Stomach smooth muscle (tissue), 2 donors: ENCODE results near the gene POLR2J.

Experiments used
- H3K27ac ChIP-seq: one replicate; pipeline ENCODE4 v1.7.0; 2013; ENCODE audit warnings: mild to moderate bottlenecking, low read length, inconsistent platforms
- H3K27me3 ChIP-seq, 2 donors: one replicate each; pipeline ENCODE4 v1.7.0; 2013; ENCODE audit warnings: low read length in 2 of 2; ENCODE audit not compliant: insufficient read depth in 2 of 2, control insufficient read depth in 1 of 2
- H3K36me3 ChIP-seq, 2 donors: one replicate each; pipeline ENCODE4 v1.7.0; 2013; ENCODE audit warnings: low read length in 2 of 2; ENCODE audit not compliant: control insufficient read depth in 2 of 2, insufficient read depth in 2 of 2
- H3K4me1 ChIP-seq: one replicate; pipeline ENCODE4 v1.7.0; 2013; ENCODE audit warnings: low read length; ENCODE audit not compliant: control insufficient read depth, insufficient read depth
- H3K4me3 ChIP-seq, 2 donors: one replicate each; pipeline ENCODE4 v1.7.0; 2013; ENCODE audit warnings: low read length in 2 of 2
- H3K9ac ChIP-seq, 2 donors: one replicate each; pipeline ENCODE4 v1.7.0; 2013; ENCODE audit warnings: low read length in 2 of 2, mild to moderate bottlenecking in 1 of 2
- H3K9me3 ChIP-seq, 2 donors: one replicate each; pipeline ENCODE4 v1.7.0; 2013; ENCODE audit warnings: low read length in 2 of 2; ENCODE audit not compliant: control insufficient read depth in 2 of 2
- donor health status: healthy.
- donor health status: Pancreatic carcinoma.

POLR2J gene

GRCh38 chr7:102431617-102432298, 47.0 kb downstream of the POLR2J start:
- H3K4me1 ChIP-seq, result peaks cover 12% of the 10 kb centered on the region
- no peaks in the 10 kb centered on the region for H3K9me3 ChIP-seq
- H3K9ac ChIP-seq, result no peak overlapping the region
- no peaks in the 10 kb centered on the region for H3K27me3 ChIP-seq
- no peak overlapping the region for H3K27ac ChIP-seq
- peaks cover 0 to 1% of the 10 kb centered on the region in 2 donors for H3K36me3 ChIP-seq
- no peak overlapping the region for H3K4me3 ChIP-seq

- H3K9ac ChIP-seq, result no peak overlapping the region
- peaks cover 5 to 13% of the 10 kb centered on the region in 2 donors for H3K36me3 ChIP-seq
- H3K4me3 ChIP-seq, result no peak overlapping the region
- H3K9me3 ChIP-seq, result no peaks in the 10 kb centered on the region
- no peaks in the 10 kb centered on the region for H3K27me3 ChIP-seq
- no peak overlapping the region for H3K27ac ChIP-seq
- H3K4me1 ChIP-seq, result peaks cover 10% of the 10 kb centered on the region
These were observed 49.4 kb downstream of the POLR2J start for GRCh38 chr7:102429141-102429899.

- no peaks in the 10 kb centered on the region for H3K9me3 ChIP-seq
- no peaks in the 10 kb centered on the region for H3K27me3 ChIP-seq
- peaks cover 5 to 13% of the 10 kb centered on the region in 2 donors for H3K36me3 ChIP-seq
- no peaks in the 10 kb centered on the region for H3K4me1 ChIP-seq
- no peak overlapping the region for H3K9ac ChIP-seq
- H3K27ac ChIP-seq, result peak overlapping the region; percentile 18
- no peak overlapping the region for H3K4me3 ChIP-seq
These were observed 51.7 kb downstream of the POLR2J start for GRCh38 chr7:102427019-102427405.

GRCh38 chr7:102426268-102427018, 52.3 kb downstream of the POLR2J start:
- H3K4me3 ChIP-seq, result no peak overlapping the region
- H3K4me1 ChIP-seq, result no peaks in the 10 kb centered on the region
- H3K9me3 ChIP-seq, result no peaks in the 10 kb centered on the region
- peaks cover 5 to 13% of the 10 kb centered on the region in 2 donors for H3K36me3 ChIP-seq
- H3K27me3 ChIP-seq, result no peaks in the 10 kb centered on the region
- no peak overlapping the region for H3K9ac ChIP-seq
- H3K27ac ChIP-seq, result peak overlapping the region; percentile 18

GRCh38 chr7:102425639-102426267, 53.0 kb downstream of the POLR2J start:
- H3K36me3 ChIP-seq, result peaks cover 7 to 15% of the 10 kb centered on the region in 2 donors
- no peak overlapping the region for H3K4me3 ChIP-seq
- H3K27ac ChIP-seq, result peak overlapping the region; percentile 18
- H3K9me3 ChIP-seq, result no peaks in the 10 kb centered on the region
- H3K27me3 ChIP-seq, result no peaks in the 10 kb centered on the region
- no peaks in the 10 kb centered on the region for H3K4me1 ChIP-seq
- H3K9ac ChIP-seq, result no peak overlapping the region

- Histone ChIP-seq H3K4me1 (no peaks in the 10 kb centered on the region), H3K9ac (no peak overlapping the region), H3K27me3 (no peaks in the 10 kb centered on the region), H3K4me3 (no peak overlapping the region), H3K36me3 (peaks cover 10 to 18% of the 10 kb centered on the region in 2 donors), H3K27ac (no peak overlapping the region), H3K9me3 (no peaks in the 10 kb centered on the region)
These were observed 53.9 kb downstream of the POLR2J start for GRCh38 chr7:102424787-102425218.

- Histone ChIP-seq H3K9ac (no peak overlapping the region), H3K9me3 (no peaks in the 10 kb centered on the region), H3K36me3 (peaks cover 10 to 21% of the 10 kb centered on the region in 2 donors), H3K27ac (no peak overlapping the region), H3K4me3 (no peak overlapping the region), H3K4me1 (no peaks in the 10 kb centered on the region), H3K27me3 (no peaks in the 10 kb centered on the region)
These were observed 54.6 kb downstream of the POLR2J start for GRCh38 chr7:102424129-102424551.
